H1 (cell line): ENCODE data around the gene POU3F2. TPM values are rescaled to one million over a fixed set of nuclear protein-coding genes. Genes with fewer than 3 reads are reported as not detected.
A peak's percentile ranks its signal among the peaks of the same experiment; 100 is the strongest.

Experiments
- CTCF ChIA-PET: fragments of 300-600 bp; sonication (Branson Sonifier 250); formaldehyde crosslinking; loops from one replicate; lab custom pipeline; 2021; ENCODE audit not compliant: partially characterized antibody; lab: Charles Lee
- POLR2A ChIA-PET: fragments of 300-600 bp; sonication (Branson Sonifier 250); formaldehyde crosslinking; loops from one replicate; lab custom pipeline; 2021; ENCODE audit warnings: inconsistent platforms; ENCODE audit not compliant: partially characterized antibody; lab: Charles Lee
- DNase-seq, 2 experiments: peaks; one replicate each; pipeline versions ENCODE4 v3.0.0 to v3.0.0-alpha.2; 2010 to 2022; ENCODE audit warnings: low spot score in 2 of 2, low read depth in 1 of 2, mixed read lengths in 1 of 2
- FAIRE-seq: peaks from 2 replicates; lab custom pipeline; 2011; peaks lifted over from hg19 to GRCh38; lab: Jason Lieb, UNC
- H2AFZ ChIP-seq: 2 replicates; pipeline ENCODE4 v1.8.1; 2012; ENCODE audit warnings: low read length, inconsistent platforms
- H2AK5ac ChIP-seq: 2 replicates; pipeline ENCODE4 v1.6.1; 2013; ENCODE audit warnings: low read depth, low read length
- H2BK120ac ChIP-seq: replicated peaks from 2 replicates; pipeline ENCODE3; 2013; ENCODE audit warnings: low read depth, low read length, inconsistent platforms
- H2BK12ac ChIP-seq: 2 replicates; pipeline ENCODE4 v1.6.1; 2013; ENCODE audit warnings: low read depth, low read length
- H2BK15ac ChIP-seq: 2 replicates; pipeline ENCODE4 v1.6.1; 2013; ENCODE audit warnings: low read length
- H2BK20ac ChIP-seq: 2 replicates; pipeline ENCODE4 v1.6.1; 2013; ENCODE audit warnings: low read length
- H2BK5ac ChIP-seq: 2 replicates; pipeline ENCODE4 v1.6.1; 2013; ENCODE audit warnings: low read depth, low read length
- H3K14ac ChIP-seq: 2 replicates; pipeline ENCODE4 v1.6.1; 2013; ENCODE audit warnings: inconsistent platforms; ENCODE audit not compliant: insufficient read length
- H3K18ac ChIP-seq: 2 replicates; pipeline ENCODE4 v1.6.1; 2013; ENCODE audit warnings: low read length; ENCODE audit errors: extremely low read depth
- H3K23ac ChIP-seq: 2 replicates; pipeline ENCODE4 v1.6.1; 2013; ENCODE audit warnings: inconsistent platforms; ENCODE audit not compliant: insufficient read length
- H3K23me2 ChIP-seq: 2 replicates; pipeline ENCODE4 v1.6.1; 2013; ENCODE audit warnings: low read depth, low read length
- H3K27ac ChIP-seq: 2 replicates; pipeline ENCODE4 v1.6.1; 2011; ENCODE audit warnings: low read depth, low read length, inconsistent platforms
- H3K27me3 ChIP-seq, 4 experiments: replicated peaks in 1 of 4; 1 replicate in 1 of 4; 2 replicates in 3 of 4; pipeline versions ENCODE4 v1.6.1 to v1.8.1; 2011 to 2013; ENCODE audit warnings: low read length in 3 of 4, mild to moderate bottlenecking in 3 of 4, inconsistent platforms in 2 of 4, mixed read lengths in 2 of 4, moderate library complexity in 1 of 4; ENCODE audit not compliant: control insufficient read depth in 3 of 4, insufficient read depth in 3 of 4; ENCODE audit errors: extremely low read depth in 1 of 4
- H3K36me3 ChIP-seq, 4 experiments: 2 replicates each; pipeline versions ENCODE4 v1.6.1 to v1.8.1; 2011 to 2013; ENCODE audit warnings: mild to moderate bottlenecking in 4 of 4, low read length in 3 of 4, moderate library complexity in 2 of 4, control low read depth in 1 of 4, inconsistent platforms in 1 of 4; ENCODE audit not compliant: insufficient read depth in 4 of 4, control insufficient read depth in 2 of 4
- H3K4ac ChIP-seq: replicated peaks from 2 replicates; pipeline ENCODE3; 2013; ENCODE audit warnings: low read length, low read depth, mixed read lengths, inconsistent platforms; ENCODE audit not compliant: insufficient read length
- H3K4me1 ChIP-seq, 4 experiments: replicated peaks in 1 of 4; 1 replicate in 1 of 4; 2 replicates in 3 of 4; pipeline versions ENCODE4 v1.6.1 to v1.8.1; 2011 to 2013; ENCODE audit warnings: low read length in 3 of 4, inconsistent platforms in 2 of 4, mixed read lengths in 1 of 4; ENCODE audit not compliant: insufficient read depth in 4 of 4, control insufficient read depth in 3 of 4
- H3K4me2 ChIP-seq, 2 experiments: 2 replicates each; pipeline versions ENCODE4 v1.6.1 to v1.8.1; 2011 to 2013; ENCODE audit warnings: low read depth in 2 of 2, low read length in 2 of 2, control low read depth in 1 of 2, inconsistent platforms in 1 of 2, mild to moderate bottlenecking in 1 of 2; ENCODE audit not compliant: insufficient read depth in 1 of 2
- H3K4me3 ChIP-seq, 4 experiments: fragments of 200-600, 300-600 bp in 1 of 4; sonication (generic), shearing (Covaris generic), sonication (Bioruptor Twin) in 1 of 4; 2 replicates each; pipeline versions ENCODE4 v1.5.1 to v1.8.1; 2011 to 2016; ENCODE audit warnings: low read length in 4 of 4, low read depth in 3 of 4, control low read depth in 2 of 4, inconsistent platforms in 2 of 4, mild to moderate bottlenecking in 2 of 4, mixed read lengths in 1 of 4, moderate library complexity in 1 of 4; ENCODE audit not compliant: insufficient read depth in 2 of 4; ENCODE audit errors: extremely low read depth in 1 of 4
- H3K56ac ChIP-seq: replicated peaks from 2 replicates; pipeline ENCODE3; 2013; ENCODE audit warnings: low read depth, mild to moderate bottlenecking, mixed read lengths, low read length, inconsistent platforms; ENCODE audit not compliant: insufficient read length
- H3K79me1 ChIP-seq: 2 replicates; pipeline ENCODE4 v1.6.1; 2013; ENCODE audit warnings: low read depth, low read length, control low read depth
- H3K79me2 ChIP-seq, 2 experiments: 2 replicates each; pipeline versions ENCODE4 v1.6.1 to v1.8.1; 2012 to 2013; ENCODE audit warnings: low read length in 2 of 2, mild to moderate bottlenecking in 2 of 2, inconsistent platforms in 1 of 2; ENCODE audit not compliant: insufficient read depth in 2 of 2, control insufficient read depth in 1 of 2
- H3K9ac ChIP-seq, 4 experiments: replicated peaks in 1 of 4; 1 replicate in 1 of 4; 2 replicates in 3 of 4; pipeline versions ENCODE4 v1.6.1 to v1.8.1; 2011 to 2013; ENCODE audit warnings: low read depth in 3 of 4, low read length in 3 of 4, control low read depth in 2 of 4, mild to moderate bottlenecking in 2 of 4, moderate library complexity in 2 of 4, inconsistent platforms in 1 of 4; ENCODE audit errors: extremely low read depth in 1 of 4
- H3K9me3 ChIP-seq, 2 experiments: 2 replicates each; pipeline versions ENCODE4 v1.6.1 to v1.8.1; 2012 to 2013; ENCODE audit warnings: mild to moderate bottlenecking in 2 of 2, moderate library complexity in 2 of 2, control low read depth in 1 of 2, inconsistent platforms in 1 of 2, low read depth in 1 of 2, low read length in 1 of 2, mixed read lengths in 1 of 2; ENCODE audit not compliant: insufficient read depth in 2 of 2
- H4K20me1 ChIP-seq, 2 experiments: replicated peaks in 1 of 2; 2 replicates each; pipeline versions ENCODE3 to v1.8.1; 2011 to 2013; ENCODE audit warnings: inconsistent platforms in 2 of 2, low read length in 2 of 2, mild to moderate bottlenecking in 1 of 2; ENCODE audit not compliant: insufficient read depth in 2 of 2, control insufficient read depth in 1 of 2
- H4K5ac ChIP-seq: 2 replicates; pipeline ENCODE4 v1.6.1; 2013; ENCODE audit warnings: low read length, low read depth, mixed read lengths, inconsistent platforms; ENCODE audit not compliant: insufficient read length
- H4K8ac ChIP-seq: 2 replicates; pipeline ENCODE4 v1.8.0; 2013; ENCODE audit warnings: mild to moderate bottlenecking, moderate library complexity, low read length, inconsistent platforms; ENCODE audit not compliant: insufficient read depth; ENCODE audit errors: extremely low read depth
- H4K91ac ChIP-seq: replicated peaks from 2 replicates; pipeline ENCODE3; 2013; ENCODE audit warnings: low read length, mixed read lengths, inconsistent platforms; ENCODE audit not compliant: insufficient read length
- ASH2L ChIP-seq: fragments of 200-600, 300-600 bp; sonication (generic); IDR thresholded peaks from one replicate; pipeline ENCODE4 v1.7.1; 2017; ENCODE audit warnings: low read length
- CREB1 ChIP-seq: IDR thresholded peaks from 2 replicates; pipeline ENCODE4 v1.6.1; 2012; ENCODE audit warnings: inconsistent platforms
- GABPA ChIP-seq: IDR thresholded peaks from 2 replicates; pipeline ENCODE4 v1.6.1; 2011; ENCODE audit warnings: mild to moderate bottlenecking, low read length, moderate library complexity, borderline replicate concordance; ENCODE audit not compliant: insufficient read depth
- JUN ChIP-seq: IDR thresholded peaks from 2 replicates; pipeline ENCODE4 v1.6.1; 2011; ENCODE audit warnings: low read depth, mild to moderate bottlenecking, improper control_type of control experiment, low read length
- JUND ChIP-seq: IDR thresholded peaks from 2 replicates; pipeline ENCODE4 v1.6.1; 2011; ENCODE audit warnings: mild to moderate bottlenecking, improper control_type of control experiment, low read length
- KDM5A ChIP-seq: fragments of 200-600 bp; IDR thresholded peaks from 2 replicates; pipeline ENCODE4 v1.7.1; 2012; ENCODE audit warnings: mild to moderate bottlenecking, low read length, inconsistent platforms, mixed read lengths
- POLR2A ChIP-seq, 2 experiments: IDR thresholded peaks; 1 replicate in 1 of 2; 2 replicates in 1 of 2; pipeline ENCODE4 v1.6.1; 2011; ENCODE audit warnings: low read depth in 2 of 2, low read length in 2 of 2, mild to moderate bottlenecking in 2 of 2; ENCODE audit errors: control extremely low read depth in 1 of 2
- POLR2AphosphoS5 ChIP-seq: IDR thresholded peaks from 2 replicates; pipeline ENCODE4 v1.6.1; 2011; ENCODE audit warnings: low read depth, low read length
- RBBP5 ChIP-seq: IDR thresholded peaks from 2 replicates; pipeline ENCODE4 v1.7.1; 2012; ENCODE audit warnings: low read depth, mild to moderate bottlenecking, inconsistent platforms, low read length, moderate library complexity, borderline replicate concordance
- SIX5 ChIP-seq: IDR thresholded peaks from 2 replicates; pipeline ENCODE4 v1.6.1; 2011; ENCODE audit warnings: mild to moderate bottlenecking, low read depth, low read length
- SP1 ChIP-seq: IDR thresholded peaks from 2 replicates; pipeline ENCODE4 v1.6.1; 2011; ENCODE audit warnings: low read depth, low read length
- SUZ12 ChIP-seq: fragments of 200-600 bp; sonication (generic); IDR thresholded peaks from 2 replicates; pipeline ENCODE4 v1.6.1; 2012; ENCODE audit warnings: mild to moderate bottlenecking, inconsistent platforms, low read length, moderate library complexity, mixed read lengths
- TAF1 ChIP-seq: IDR thresholded peaks from 2 replicates; pipeline ENCODE4 v1.6.1; 2011; ENCODE audit warnings: mild to moderate bottlenecking, low read depth, low read length
- TCF12 ChIP-seq: IDR thresholded peaks from 2 replicates; pipeline ENCODE4 v1.6.1; 2011; ENCODE audit warnings: low read depth, mild to moderate bottlenecking, low read length
- WGBS, 2 experiments: shearing (Covaris generic) in 1 of 2; methylation state at CpG; one replicate each; pipeline versions ENCODE4 v1.1.6 to v1.1.7; 2013 to 2015; ENCODE audit warnings: low lambda C conversion rate in 2 of 2, mixed read lengths in 2 of 2, inconsistent platforms in 1 of 2, low coverage in 1 of 2, missing lambda C conversion rate in 1 of 2; ENCODE audit not compliant: insufficient replicate concordance in 2 of 2, insufficient coverage in 1 of 2, insufficient read length in 1 of 2; ENCODE audit errors: extremely low coverage in 1 of 2, missing lambda C conversion rate in 1 of 2; 5-methylcytosine and 5-hydroxymethylcytosine counted together
- polyA plus RNA-seq, 7 experiments: library from polyadenylated mRNA; depleted of rRNA in 3 of 7; stranded (reverse) in 5 of 7; unstranded in 2 of 7; fragments of >200 nt in 5 of 7; fragments of 200-250 nt in 2 of 7; gene quantifications; 1 replicate in 5 of 7; 2 replicates in 1 of 7; 4 replicates in 1 of 7; pipeline versions ENCODE4 v1.2.1 to v1.2.3, GENCODE V29; 2011 to 2013; ENCODE audit warnings: missing spikeins in 2 of 7, mixed read lengths in 2 of 7
- total RNA-seq: library from RNA; stranded (reverse); fragmentation: NEBNext Ultra II Directional; extraction: Animal tissue kit (Norgen Biotek cat#: 25700); gene quantifications from 2 replicates; pipeline ENCODE4 v1.2.1, GENCODE V29; 2021

The POU3F2 gene
- total and polyA plus RNA-seq, 2 of the 8 experiments (the other 6 are each of a cell fraction or from before 2014, with no cell fraction given) = 0.09 to 0.35 TPM

- Histone ChIP-seq H4K5ac (no peak overlapping the region), H4K8ac (no peak overlapping the region), H3K4me1 (peaks cover 2 to 26% (median 13%) of the 10 kb centered on the region in 4 experiments)
- no peak for TF ChIP-seq POLR2A (IDR thresholded peaks at IDR 0.05; ENCODE audit: control extremely low read depth in 1 of 2, low read depth in 2 of 2, low read length in 2 of 2)
- TF ChIP-seq SUZ12 = peak; percentile 86
- TF ChIP-seq SP1 = no peak
- TF ChIP-seq ASH2L = peak; percentile 33
- TF ChIP-seq GABPA = no peak
- no peak for TF ChIP-seq SIX5
- no peak for TF ChIP-seq RBBP5
- no peak for TF ChIP-seq TAF1
- no peak for TF ChIP-seq KDM5A
- TF ChIP-seq POLR2AphosphoS5 = no peak
- TF ChIP-seq JUND = no peak
- TF ChIP-seq CREB1 = no peak
- 0 out of 2 replicates have a peak, but pooled peaks have one; percentile 22 for TF ChIP-seq TCF12
- no peak for TF ChIP-seq JUN
Observed at GRCh38 chr6:98827295-98828159, 6.8 kb upstream of the POU3F2 start.

More at GRCh38 chr6:98827295-98828159, 6.8 kb upstream of the POU3F2 start:
- Histone ChIP-seq H2BK20ac (no peak overlapping the region), H3K27ac (no peak overlapping the region), H3K56ac (no peak overlapping the region), H3K23ac (no peak overlapping the region), H3K4me2 (peak overlapping the region; percentile 78 to 86), H3K9ac (no peak overlapping the region), H4K91ac (no peak overlapping the region), H2BK120ac (no peak overlapping the region), H3K18ac (no peak overlapping the region), H3K4me3 (peak overlapping the region; percentile 7 to 58 (median 26); a peak in 7 of 8 replicates), H4K20me1 (peaks cover 1 to 11% of the 10 kb centered on the region in 2 experiments), H3K79me2 (no peaks in the 10 kb centered on the region), H3K14ac (no peak overlapping the region), H3K23me2 (peaks cover 20% of the 10 kb centered on the region), H3K27me3 (peaks cover 62 to 98% (median 82%) of the 10 kb centered on the region in 4 experiments), H2BK15ac (no peak overlapping the region), H2BK5ac (no peak overlapping the region), H3K79me1 (no peaks in the 10 kb centered on the region), H3K9me3 (no peaks in the 10 kb centered on the region), H3K4ac (no peak overlapping the region), H2AFZ (no peak overlapping the region), H2BK12ac (no peak overlapping the region), H3K36me3 (no peaks in the 10 kb centered on the region), H2AK5ac (no peak overlapping the region)
- DNase-seq = peak in 1 of 2 experiments; percentile 67
- ChIA-PET POLR2A (no interaction called here), CTCF (interaction anchor here (0.6 to 3.0 kb wide), 4 partner anchors 10 to 1153 kb away, joined by 3 to 13 read pairs (median 4); no protein-coding TSS in a partner anchor)
- 1% methylated on average over 31 of the region's 44 CpGs; no CpG with 5 or more reads in 1 of the 2 experiments for WGBS, 2 experiments
- no peak for FAIRE-seq
